H1 (cell line): ENCODE data around the gene GPANK1. TPM values are rescaled to one million over a fixed set of nuclear protein-coding genes. Genes with fewer than 3 reads are reported as not detected.

ENCODE experiments used
- CTCF ChIA-PET: fragments of 300-600 bp; sonication (Branson Sonifier 250); formaldehyde crosslinking; loops from one replicate; lab custom pipeline; 2021; ENCODE audit not compliant: partially characterized antibody; lab: Charles Lee
- POLR2A ChIA-PET: fragments of 300-600 bp; sonication (Branson Sonifier 250); formaldehyde crosslinking; loops from one replicate; lab custom pipeline; 2021; ENCODE audit warnings: inconsistent platforms; ENCODE audit not compliant: partially characterized antibody; lab: Charles Lee
- DNase-seq, 2 experiments: peaks; one replicate each; pipeline versions ENCODE4 v3.0.0 to v3.0.0-alpha.2; 2010 to 2022; ENCODE audit warnings: low spot score in 2 of 2, low read depth in 1 of 2, mixed read lengths in 1 of 2
- FAIRE-seq: peaks from 2 replicates; lab custom pipeline; 2011; peaks lifted over from hg19 to GRCh38; lab: Jason Lieb, UNC
- H2AFZ ChIP-seq: 2 replicates; pipeline ENCODE4 v1.8.1; 2012; ENCODE audit warnings: low read length, inconsistent platforms
- H2AK5ac ChIP-seq: 2 replicates; pipeline ENCODE4 v1.6.1; 2013; ENCODE audit warnings: low read depth, low read length
- H2BK120ac ChIP-seq: replicated peaks from 2 replicates; pipeline ENCODE3; 2013; ENCODE audit warnings: low read depth, low read length, inconsistent platforms
- H2BK12ac ChIP-seq: 2 replicates; pipeline ENCODE4 v1.6.1; 2013; ENCODE audit warnings: low read depth, low read length
- H2BK15ac ChIP-seq: 2 replicates; pipeline ENCODE4 v1.6.1; 2013; ENCODE audit warnings: low read length
- H2BK20ac ChIP-seq: 2 replicates; pipeline ENCODE4 v1.6.1; 2013; ENCODE audit warnings: low read length
- H2BK5ac ChIP-seq: 2 replicates; pipeline ENCODE4 v1.6.1; 2013; ENCODE audit warnings: low read depth, low read length
- H3K14ac ChIP-seq: 2 replicates; pipeline ENCODE4 v1.6.1; 2013; ENCODE audit warnings: inconsistent platforms; ENCODE audit not compliant: insufficient read length
- H3K18ac ChIP-seq: 2 replicates; pipeline ENCODE4 v1.6.1; 2013; ENCODE audit warnings: low read length; ENCODE audit errors: extremely low read depth
- H3K23ac ChIP-seq: 2 replicates; pipeline ENCODE4 v1.6.1; 2013; ENCODE audit warnings: inconsistent platforms; ENCODE audit not compliant: insufficient read length
- H3K23me2 ChIP-seq: 2 replicates; pipeline ENCODE4 v1.6.1; 2013; ENCODE audit warnings: low read depth, low read length
- H3K27ac ChIP-seq: 2 replicates; pipeline ENCODE4 v1.6.1; 2011; ENCODE audit warnings: low read depth, low read length, inconsistent platforms
- H3K27me3 ChIP-seq, 4 experiments: replicated peaks in 1 of 4; 1 replicate in 1 of 4; 2 replicates in 3 of 4; pipeline versions ENCODE4 v1.6.1 to v1.8.1; 2011 to 2013; ENCODE audit warnings: low read length in 3 of 4, mild to moderate bottlenecking in 3 of 4, inconsistent platforms in 2 of 4, mixed read lengths in 2 of 4, moderate library complexity in 1 of 4; ENCODE audit not compliant: control insufficient read depth in 3 of 4, insufficient read depth in 3 of 4; ENCODE audit errors: extremely low read depth in 1 of 4
- H3K36me3 ChIP-seq, 4 experiments: 2 replicates each; pipeline versions ENCODE4 v1.6.1 to v1.8.1; 2011 to 2013; ENCODE audit warnings: mild to moderate bottlenecking in 4 of 4, low read length in 3 of 4, moderate library complexity in 2 of 4, control low read depth in 1 of 4, inconsistent platforms in 1 of 4; ENCODE audit not compliant: insufficient read depth in 4 of 4, control insufficient read depth in 2 of 4
- H3K4ac ChIP-seq: replicated peaks from 2 replicates; pipeline ENCODE3; 2013; ENCODE audit warnings: low read length, low read depth, mixed read lengths, inconsistent platforms; ENCODE audit not compliant: insufficient read length
- H3K4me1 ChIP-seq, 4 experiments: replicated peaks in 1 of 4; 1 replicate in 1 of 4; 2 replicates in 3 of 4; pipeline versions ENCODE4 v1.6.1 to v1.8.1; 2011 to 2013; ENCODE audit warnings: low read length in 3 of 4, inconsistent platforms in 2 of 4, mixed read lengths in 1 of 4; ENCODE audit not compliant: insufficient read depth in 4 of 4, control insufficient read depth in 3 of 4
- H3K4me2 ChIP-seq, 2 experiments: 2 replicates each; pipeline versions ENCODE4 v1.6.1 to v1.8.1; 2011 to 2013; ENCODE audit warnings: low read depth in 2 of 2, low read length in 2 of 2, control low read depth in 1 of 2, inconsistent platforms in 1 of 2, mild to moderate bottlenecking in 1 of 2; ENCODE audit not compliant: insufficient read depth in 1 of 2
- H3K4me3 ChIP-seq, 4 experiments: fragments of 200-600, 300-600 bp in 1 of 4; sonication (generic), shearing (Covaris generic), sonication (Bioruptor Twin) in 1 of 4; 2 replicates each; pipeline versions ENCODE4 v1.5.1 to v1.8.1; 2011 to 2016; ENCODE audit warnings: low read length in 4 of 4, low read depth in 3 of 4, control low read depth in 2 of 4, inconsistent platforms in 2 of 4, mild to moderate bottlenecking in 2 of 4, mixed read lengths in 1 of 4, moderate library complexity in 1 of 4; ENCODE audit not compliant: insufficient read depth in 2 of 4; ENCODE audit errors: extremely low read depth in 1 of 4
- H3K56ac ChIP-seq: replicated peaks from 2 replicates; pipeline ENCODE3; 2013; ENCODE audit warnings: low read depth, mild to moderate bottlenecking, mixed read lengths, low read length, inconsistent platforms; ENCODE audit not compliant: insufficient read length
- H3K79me1 ChIP-seq: 2 replicates; pipeline ENCODE4 v1.6.1; 2013; ENCODE audit warnings: low read depth, low read length, control low read depth
- H3K79me2 ChIP-seq, 2 experiments: 2 replicates each; pipeline versions ENCODE4 v1.6.1 to v1.8.1; 2012 to 2013; ENCODE audit warnings: low read length in 2 of 2, mild to moderate bottlenecking in 2 of 2, inconsistent platforms in 1 of 2; ENCODE audit not compliant: insufficient read depth in 2 of 2, control insufficient read depth in 1 of 2
- H3K9ac ChIP-seq, 4 experiments: replicated peaks in 1 of 4; 1 replicate in 1 of 4; 2 replicates in 3 of 4; pipeline versions ENCODE4 v1.6.1 to v1.8.1; 2011 to 2013; ENCODE audit warnings: low read depth in 3 of 4, low read length in 3 of 4, control low read depth in 2 of 4, mild to moderate bottlenecking in 2 of 4, moderate library complexity in 2 of 4, inconsistent platforms in 1 of 4; ENCODE audit errors: extremely low read depth in 1 of 4
- H3K9me3 ChIP-seq, 2 experiments: 2 replicates each; pipeline versions ENCODE4 v1.6.1 to v1.8.1; 2012 to 2013; ENCODE audit warnings: mild to moderate bottlenecking in 2 of 2, moderate library complexity in 2 of 2, control low read depth in 1 of 2, inconsistent platforms in 1 of 2, low read depth in 1 of 2, low read length in 1 of 2, mixed read lengths in 1 of 2; ENCODE audit not compliant: insufficient read depth in 2 of 2
- H4K20me1 ChIP-seq, 2 experiments: replicated peaks in 1 of 2; 2 replicates each; pipeline versions ENCODE3 to v1.8.1; 2011 to 2013; ENCODE audit warnings: inconsistent platforms in 2 of 2, low read length in 2 of 2, mild to moderate bottlenecking in 1 of 2; ENCODE audit not compliant: insufficient read depth in 2 of 2, control insufficient read depth in 1 of 2
- H4K5ac ChIP-seq: 2 replicates; pipeline ENCODE4 v1.6.1; 2013; ENCODE audit warnings: low read length, low read depth, mixed read lengths, inconsistent platforms; ENCODE audit not compliant: insufficient read length
- H4K8ac ChIP-seq: 2 replicates; pipeline ENCODE4 v1.8.0; 2013; ENCODE audit warnings: mild to moderate bottlenecking, moderate library complexity, low read length, inconsistent platforms; ENCODE audit not compliant: insufficient read depth; ENCODE audit errors: extremely low read depth
- H4K91ac ChIP-seq: replicated peaks from 2 replicates; pipeline ENCODE3; 2013; ENCODE audit warnings: low read length, mixed read lengths, inconsistent platforms; ENCODE audit not compliant: insufficient read length
- MAFK ChIP-seq: IDR thresholded peaks from 2 replicates; pipeline ENCODE4 v1.6.1; 2012; ENCODE audit warnings: low read depth, mild to moderate bottlenecking, improper control_type of control experiment, low read length
- WGBS, 2 experiments: shearing (Covaris generic) in 1 of 2; methylation state at CpG; one replicate each; pipeline versions ENCODE4 v1.1.6 to v1.1.7; 2013 to 2015; ENCODE audit warnings: low lambda C conversion rate in 2 of 2, mixed read lengths in 2 of 2, inconsistent platforms in 1 of 2, low coverage in 1 of 2, missing lambda C conversion rate in 1 of 2; ENCODE audit not compliant: insufficient replicate concordance in 2 of 2, insufficient coverage in 1 of 2, insufficient read length in 1 of 2; ENCODE audit errors: extremely low coverage in 1 of 2, missing lambda C conversion rate in 1 of 2; 5-methylcytosine and 5-hydroxymethylcytosine counted together
- polyA plus RNA-seq, 7 experiments: library from polyadenylated mRNA; depleted of rRNA in 3 of 7; stranded (reverse) in 5 of 7; unstranded in 2 of 7; fragments of >200 nt in 5 of 7; fragments of 200-250 nt in 2 of 7; gene quantifications; 1 replicate in 5 of 7; 2 replicates in 1 of 7; 4 replicates in 1 of 7; pipeline versions ENCODE4 v1.2.1 to v1.2.3, GENCODE V29; 2011 to 2013; ENCODE audit warnings: missing spikeins in 2 of 7, mixed read lengths in 2 of 7
- total RNA-seq: library from RNA; stranded (reverse); fragmentation: NEBNext Ultra II Directional; extraction: Animal tissue kit (Norgen Biotek cat#: 25700); gene quantifications from 2 replicates; pipeline ENCODE4 v1.2.1, GENCODE V29; 2021
- TF ChIP-seq, protein P1 (sequence below): IDR thresholded peaks from 2 replicates; pipeline ENCODE4 v1.6.1; 2012; ENCODE audit warnings: low read length, inconsistent platforms

Gene GPANK1
- total and polyA plus RNA-seq, 2 of the 8 experiments (the other 6 are each of a cell fraction or from before 2014, with no cell fraction given) = 24.5 to 30.2 TPM

GRCh38 chr6:31712296-31712695 lies 47.5 kb upstream of the GPANK1 start:
- FAIRE-seq = no peak
- POLR2A ChIA-PET = interaction anchor here (1.2 to 3.4 kb wide), 6 partner anchors 8 to 126 kb away, joined by 3 to 22 read pairs (median 4); partner anchors contain the start of genes ABHD16A and MPIG6B

More at GRCh38 chr6:31712296-31712695, 47.5 kb upstream of the GPANK1 start:
- Histone ChIP-seq H3K79me2 (no peaks in the 10 kb centered on the region), H2AFZ (no peak overlapping the region), H3K14ac (no peak overlapping the region), H4K91ac (peak overlapping the region; percentile 39), H2BK20ac (no peak overlapping the region), H4K5ac (no peak overlapping the region), H3K9ac (no peak overlapping the region), H3K27ac (no peak overlapping the region), H3K9me3 (no peaks in the 10 kb centered on the region), H3K36me3 (no peaks in the 10 kb centered on the region), H3K23me2 (peaks cover 3% of the 10 kb centered on the region; the same call in 1 of the 2 replicates), H2BK120ac (no peak overlapping the region), H3K56ac (no peak overlapping the region), H2AK5ac (peak overlapping the region; percentile 33; the same call in 1 of the 2 replicates), H4K8ac (peak overlapping the region; percentile 47; the same call in 1 of the 2 replicates), H4K20me1 (no peaks in the 10 kb centered on the region), H3K4me3 (no peak overlapping the region), H2BK5ac (no peak overlapping the region), H3K4me2 (no peak overlapping the region), H3K79me1 (no peaks in the 10 kb centered on the region), H2BK12ac (0 out of 2 replicates have a peak overlapping the region, but pooled peaks have one; percentile 50), H3K27me3 (no peaks in the 10 kb centered on the region; a peak in 1 of 7 replicates), H3K23ac (no peak overlapping the region), H3K4ac (no peak overlapping the region), H3K18ac (no peak overlapping the region), H2BK15ac (peak overlapping the region; percentile 46; the same call in 1 of the 2 replicates), H3K4me1 (peaks cover 11 to 18% (median 13%) of the 10 kb centered on the region in 4 experiments)
- WGBS, 2 experiments = 89% methylated on average over 7 of the region's 8 CpGs; no CpG with 5 or more reads in 1 of the 2 experiments
- DNase-seq = no peak
- no peak for TF ChIP-seq MAFK
- TF ChIP-seq, protein P1, sequence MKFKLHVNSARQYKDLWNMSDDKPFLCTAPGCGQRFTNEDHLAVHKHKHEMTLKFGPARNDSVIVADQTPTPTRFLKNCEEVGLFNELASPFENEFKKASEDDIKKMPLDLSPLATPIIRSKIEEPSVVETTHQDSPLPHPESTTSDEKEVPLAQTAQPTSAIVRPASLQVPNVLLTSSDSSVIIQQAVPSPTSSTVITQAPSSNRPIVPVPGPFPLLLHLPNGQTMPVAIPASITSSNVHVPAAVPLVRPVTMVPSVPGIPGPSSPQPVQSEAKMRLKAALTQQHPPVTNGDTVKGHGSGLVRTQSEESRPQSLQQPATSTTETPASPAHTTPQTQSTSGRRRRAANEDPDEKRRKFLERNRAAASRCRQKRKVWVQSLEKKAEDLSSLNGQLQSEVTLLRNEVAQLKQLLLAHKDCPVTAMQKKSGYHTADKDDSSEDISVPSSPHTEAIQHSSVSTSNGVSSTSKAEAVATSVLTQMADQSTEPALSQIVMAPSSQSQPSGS = no peak
- CTCF ChIA-PET = interaction anchor here (1.0 to 5.7 kb wide), 10 partner anchors 12 to 96 kb away, joined by 3 to 39 read pairs (median 6); partner anchors contain the start of genes CLIC1, DDAH2 and MPIG6B
